Measurements from ENCODE around the gene OAS3.

GRCh38 chr12:112898380-112898779, 39.9 kb upstream of the OAS3 start:
- TF ChIP-seq CTCF (IDR thresholded peaks at IDR 0.05) (no peak), POLR2A (IDR thresholded peaks at IDR 0.05) (no peak)

Data from testis (tissue), 2 donors.